ENCODE measurements around the gene TPM3.
A peak's percentile ranks its signal among the peaks of the same experiment; 100 is the strongest.
"Not testable (repeated sequence)": the region's sequence is repeated elsewhere in the genome, so short reads cannot be mapped to it uniquely, and the experiment has no call there.

Gene TPM3

GRCh38 chr1:154207262-154207661 lies 15.4 kb upstream of the TPM3 start:
- no peak overlapping the region for H3K9ac ChIP-seq (ENCODE audit: low read length)
- no peak overlapping the region for H2AK5ac ChIP-seq (ENCODE audit: low read length)
- no peaks in the 10 kb centered on the region for H3K79me1 ChIP-seq (ENCODE audit: low read length)
- H4K12ac ChIP-seq (ENCODE audit: low read depth, low read length), result no peak overlapping the region
- H3K36me3 ChIP-seq (ENCODE audit: control insufficient read depth in 1 of 2, insufficient read depth in 2 of 2, low read length in 2 of 2), result peaks cover 38 to 47% of the 10 kb centered on the region in 2 experiments
- H3K79me2 ChIP-seq (ENCODE audit: control insufficient read depth, insufficient read depth, low read length, poor library complexity), result no peaks in the 10 kb centered on the region
- H4K8ac ChIP-seq (ENCODE audit: low read depth, low read length), result no peak overlapping the region
- H3K14ac ChIP-seq (ENCODE audit: low read length), result no peak overlapping the region
- no CpG with 5 or more reads among the region's 9 CpGs for WGBS (ENCODE audit: extremely low coverage, insufficient coverage, insufficient read length)
- no peak overlapping the region for H3K23ac ChIP-seq (ENCODE audit: low read length)
- no peak overlapping the region for H4K91ac ChIP-seq (ENCODE audit: low read depth, low read length)
- H3K9me3 ChIP-seq (ENCODE audit: insufficient read depth, low read depth, low read length), result no peaks in the 10 kb centered on the region
- H3K4me1 ChIP-seq (ENCODE audit: control insufficient read depth in 1 of 2, insufficient read depth in 2 of 2, low read length in 2 of 2), result no peaks in the 10 kb centered on the region
- no peak overlapping the region for H2BK12ac ChIP-seq (ENCODE audit: low read length)
- H3K4me2 ChIP-seq (ENCODE audit: low read length), result no peak overlapping the region
- H3K4ac ChIP-seq (ENCODE audit: low read depth, low read length), result no peak overlapping the region
- H3K4me3 ChIP-seq (ENCODE audit: low read depth, low read length), result no peak overlapping the region
- H2AFZ ChIP-seq (ENCODE audit: insufficient read depth, low read length, poor library complexity), result no peak overlapping the region
- no peak overlapping the region for H2BK120ac ChIP-seq (ENCODE audit: insufficient read depth, low read length, poor library complexity)
- no peak overlapping the region for H3K27ac ChIP-seq (ENCODE audit: low read depth, low read length)
- H3K18ac ChIP-seq (ENCODE audit: low read length), result no peak overlapping the region
- H3K27me3 ChIP-seq (ENCODE audit: insufficient read depth, low read length), result no peaks in the 10 kb centered on the region
- H2BK5ac ChIP-seq (ENCODE audit: low read depth, low read length, poor library complexity), result no peak overlapping the region
- DNase-seq, result no peak

- Histone ChIP-seq H3K27me3 (ENCODE audit: insufficient read depth, low read length) (no peaks in the 10 kb centered on the region), H3K4me3 (ENCODE audit: low read depth, low read length) (no peak within 1 kb of the TSS), H2AFZ (ENCODE audit: insufficient read depth, low read length, poor library complexity) (no peak within 1 kb of the TSS), H3K79me2 (ENCODE audit: control insufficient read depth, insufficient read depth, low read length, poor library complexity) (no peaks in the 10 kb centered on the region), H3K9me3 (ENCODE audit: insufficient read depth, low read depth, low read length) (no peaks in the 10 kb centered on the region), H3K4me1 (ENCODE audit: control insufficient read depth in 1 of 2, insufficient read depth in 2 of 2, low read length in 2 of 2) (no peaks in the 10 kb centered on the region), H4K12ac (ENCODE audit: low read depth, low read length) (no peak within 1 kb of the TSS), H3K9ac (ENCODE audit: low read length) (no peak within 1 kb of the TSS), H2BK12ac (ENCODE audit: low read length) (no peak within 1 kb of the TSS), H2BK120ac (ENCODE audit: insufficient read depth, low read length, poor library complexity) (no peak within 1 kb of the TSS), H3K79me1 (ENCODE audit: low read length) (no peaks in the 10 kb centered on the region), H3K27ac (ENCODE audit: low read depth, low read length) (no peak within 1 kb of the TSS), H2AK5ac (ENCODE audit: low read length) (no peak within 1 kb of the TSS), H3K36me3 (ENCODE audit: control insufficient read depth in 1 of 2, insufficient read depth in 2 of 2, low read length in 2 of 2) (peaks cover 29 to 38% of the 10 kb centered on the region in 2 experiments), H3K4ac (ENCODE audit: low read depth, low read length) (no peak within 1 kb of the TSS), H3K4me2 (ENCODE audit: low read length) (no peak within 1 kb of the TSS), H3K14ac (ENCODE audit: low read length) (no peak within 1 kb of the TSS), H2BK5ac (ENCODE audit: low read depth, low read length, poor library complexity) (no peak within 1 kb of the TSS), H4K8ac (ENCODE audit: low read depth, low read length) (no peak within 1 kb of the TSS), H3K18ac (ENCODE audit: low read length) (no peak within 1 kb of the TSS), H3K23ac (ENCODE audit: low read length) (no peak within 1 kb of the TSS), H4K91ac (ENCODE audit: low read depth, low read length) (no peak within 1 kb of the TSS)
- no CpG with 5 or more reads among the region's 1 CpG for WGBS (ENCODE audit: extremely low coverage, insufficient coverage, insufficient read length)
- peak; percentile 81 to 92 for DNase-seq
Measured at GRCh38 chr1:154206196-154206595, 14.3 kb upstream of the TPM3 start, which contains the start of gene CFAP141. CFAP141 (minus strand) TSS chr1:154206333; CDS start chr1:154206307, 26 bp downstream.

- H3K36me3 ChIP-seq (ENCODE audit: control insufficient read depth in 1 of 2, insufficient read depth in 2 of 2, low read length in 2 of 2), result peaks cover 26 to 36% of the 10 kb centered on the region in 2 experiments
- H3K4me3 ChIP-seq (ENCODE audit: low read depth, low read length); H3K4me2 ChIP-seq (ENCODE audit: low read length); H3K79me2 ChIP-seq (ENCODE audit: control insufficient read depth, insufficient read depth, low read length, poor library complexity); H3K18ac ChIP-seq (ENCODE audit: low read length); H3K27ac ChIP-seq (ENCODE audit: low read depth, low read length); H4K12ac ChIP-seq (ENCODE audit: low read depth, low read length); H4K8ac ChIP-seq (ENCODE audit: low read depth, low read length); H2BK120ac ChIP-seq (ENCODE audit: insufficient read depth, low read length, poor library complexity); H3K9ac ChIP-seq (ENCODE audit: low read length); H3K14ac ChIP-seq (ENCODE audit: low read length); DNase-seq; H3K4me1 ChIP-seq (ENCODE audit: control insufficient read depth in 1 of 2, insufficient read depth in 2 of 2, low read length in 2 of 2); H3K27me3 ChIP-seq (ENCODE audit: insufficient read depth, low read length); H3K79me1 ChIP-seq (ENCODE audit: low read length); H3K4ac ChIP-seq (ENCODE audit: low read depth, low read length); H3K9me3 ChIP-seq (ENCODE audit: insufficient read depth, low read depth, low read length); H2AFZ ChIP-seq (ENCODE audit: insufficient read depth, low read length, poor library complexity); H2BK5ac ChIP-seq (ENCODE audit: low read depth, low read length, poor library complexity); H4K91ac ChIP-seq (ENCODE audit: low read depth, low read length); H3K23ac ChIP-seq (ENCODE audit: low read length); H2AK5ac ChIP-seq (ENCODE audit: low read length); H2BK12ac ChIP-seq (ENCODE audit: low read length): not testable (repeated sequence)
- WGBS (ENCODE audit: extremely low coverage, insufficient coverage, insufficient read length), result no CpG with 5 or more reads among the region's 11 CpGs
Measured at GRCh38 chr1:154205778-154206177, 13.9 kb upstream of the TPM3 start.

- Histone ChIP-seq H2BK120ac (ENCODE audit: insufficient read depth, low read length, poor library complexity) (no peak overlapping the region), H3K27me3 (ENCODE audit: insufficient read depth, low read length) (no peaks in the 10 kb centered on the region), H3K36me3 (ENCODE audit: control insufficient read depth in 1 of 2, insufficient read depth in 2 of 2, low read length in 2 of 2) (no peaks in the 10 kb centered on the region), H4K91ac (ENCODE audit: low read depth, low read length) (no peak overlapping the region), H3K9me3 (ENCODE audit: insufficient read depth, low read depth, low read length) (no peaks in the 10 kb centered on the region), H3K27ac (ENCODE audit: low read depth, low read length) (no peak overlapping the region), H2AFZ (ENCODE audit: insufficient read depth, low read length, poor library complexity) (no peak overlapping the region), H3K14ac (ENCODE audit: low read length) (no peak overlapping the region), H3K9ac (ENCODE audit: low read length) (no peak overlapping the region), H4K8ac (ENCODE audit: low read depth, low read length) (no peak overlapping the region), H4K12ac (ENCODE audit: low read depth, low read length) (no peak overlapping the region), H3K79me1 (ENCODE audit: low read length) (no peaks in the 10 kb centered on the region), H2BK5ac (ENCODE audit: low read depth, low read length, poor library complexity) (no peak overlapping the region), H2AK5ac (ENCODE audit: low read length) (no peak overlapping the region), H3K4me3 (ENCODE audit: low read depth, low read length) (no peak overlapping the region), H2BK12ac (ENCODE audit: low read length) (no peak overlapping the region), H3K4me2 (ENCODE audit: low read length) (no peak overlapping the region), H3K23ac (ENCODE audit: low read length) (no peak overlapping the region), H3K18ac (ENCODE audit: low read length) (no peak overlapping the region), H3K79me2 (ENCODE audit: control insufficient read depth, insufficient read depth, low read length, poor library complexity) (no peaks in the 10 kb centered on the region), H3K4ac (ENCODE audit: low read depth, low read length) (no peak overlapping the region), H3K4me1 (ENCODE audit: control insufficient read depth in 1 of 2, insufficient read depth in 2 of 2, low read length in 2 of 2) (peaks cover 0 to 2% of the 10 kb centered on the region in 2 experiments)
- no peak for DNase-seq
- no CpG with 5 or more reads among the region's 3 CpGs for WGBS (ENCODE audit: extremely low coverage, insufficient coverage, insufficient read length)
Measured at GRCh38 chr1:154199563-154199879, 7.6 kb upstream of the TPM3 start.
